ENCODE results near the gene EYS. TPM values are rescaled to one million over a fixed set of nuclear protein-coding genes. Genes with fewer than 3 reads are reported as not detected.
A peak's percentile ranks its signal among the peaks of the same experiment; 100 is the strongest.
"Not testable (repeated sequence)": the region's sequence is repeated elsewhere in the genome, so short reads cannot be mapped to it uniquely, and the experiment has no call there.

Gene EYS
- total RNA-seq, 1 experiment from 2014 or later: not detected

DNA sequence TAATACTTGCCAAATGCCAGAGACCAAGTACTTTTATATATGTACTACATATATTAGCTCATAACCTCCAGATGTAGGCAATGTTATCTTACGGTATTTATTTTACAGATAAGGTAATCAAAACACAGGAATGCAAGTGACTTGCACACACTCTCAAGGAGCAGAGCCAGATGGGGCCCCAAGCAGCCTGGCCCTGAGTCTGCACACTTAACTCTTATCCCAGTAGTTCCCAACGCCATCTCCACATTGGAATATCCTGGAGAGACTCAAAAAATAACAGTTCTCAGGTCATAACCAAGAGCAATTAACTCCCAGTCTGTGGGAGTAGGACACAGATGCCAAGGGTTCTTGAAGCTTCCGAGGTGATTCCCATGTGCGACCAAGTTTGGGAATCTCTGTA, 1672.7 kb downstream of the EYS start:
- ChIA-PET CTCF (no interaction called here), POLR2A (no interaction called here)
- Histone ChIP-seq H3K4me3 (ENCODE audit: low read depth, low read length) (no peak overlapping the region), H3K27me3 (replicated peaks; ENCODE audit: control insufficient read depth, insufficient read depth, low read length) (no peaks in the 10 kb centered on the region), H3K4me1 (peaks cover 16% of the 10 kb centered on the region), H3K9me3 (no peaks in the 10 kb centered on the region; the same call in 1 of the 2 replicates), H3K36me3 (ENCODE audit: control insufficient read depth, insufficient read depth, low read length) (no peaks in the 10 kb centered on the region)
- H3K4me3 Mint-ChIP-seq (ENCODE audit: unreplicated experiment): no peak overlapping the region
- no peaks in the 10 kb centered on the region for H3K36me3 Mint-ChIP-seq (ENCODE audit: insufficient read depth, unreplicated experiment)
- H3K9me3 Mint-ChIP-seq (ENCODE audit: unreplicated experiment): peaks cover 11% of the 10 kb centered on the region
- no peak for DNase-seq
- TF ChIP-seq, protein P1, sequence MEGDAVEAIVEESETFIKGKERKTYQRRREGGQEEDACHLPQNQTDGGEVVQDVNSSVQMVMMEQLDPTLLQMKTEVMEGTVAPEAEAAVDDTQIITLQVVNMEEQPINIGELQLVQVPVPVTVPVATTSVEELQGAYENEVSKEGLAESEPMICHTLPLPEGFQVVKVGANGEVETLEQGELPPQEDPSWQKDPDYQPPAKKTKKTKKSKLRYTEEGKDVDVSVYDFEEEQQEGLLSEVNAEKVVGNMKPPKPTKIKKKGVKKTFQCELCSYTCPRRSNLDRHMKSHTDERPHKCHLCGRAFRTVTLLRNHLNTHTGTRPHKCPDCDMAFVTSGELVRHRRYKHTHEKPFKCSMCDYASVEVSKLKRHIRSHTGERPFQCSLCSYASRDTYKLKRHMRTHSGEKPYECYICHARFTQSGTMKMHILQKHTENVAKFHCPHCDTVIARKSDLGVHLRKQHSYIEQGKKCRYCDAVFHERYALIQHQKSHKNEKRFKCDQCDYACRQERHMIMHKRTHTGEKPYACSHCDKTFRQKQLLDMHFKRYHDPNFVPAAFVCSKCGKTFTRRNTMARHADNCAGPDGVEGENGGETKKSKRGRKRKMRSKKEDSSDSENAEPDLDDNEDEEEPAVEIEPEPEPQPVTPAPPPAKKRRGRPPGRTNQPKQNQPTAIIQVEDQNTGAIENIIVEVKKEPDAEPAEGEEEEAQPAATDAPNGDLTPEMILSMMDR (IDR thresholded peaks at IDR 0.05; ENCODE audit: insufficient read depth in 1 of 2, low read depth in 1 of 2, low read length in 1 of 2, severe bottlenecking in 1 of 2, unreplicated experiment in 1 of 2): no peak
- BruUV-seq (replicated peaks): no TSS peak
- intact Hi-C loops (cut with micrococcal nuclease; ENCODE audit: unreplicated experiment): no loop called here
- H3K4me1 Mint-ChIP-seq (ENCODE audit: low read depth, unreplicated experiment): peaks cover 23% of the 10 kb centered on the region
- H3K27ac Mint-ChIP-seq (ENCODE audit: unreplicated experiment): peak overlapping the region; percentile 42
- H3K27me3 Mint-ChIP-seq (ENCODE audit: insufficient read depth, unreplicated experiment): no peaks in the 10 kb centered on the region

DNA sequence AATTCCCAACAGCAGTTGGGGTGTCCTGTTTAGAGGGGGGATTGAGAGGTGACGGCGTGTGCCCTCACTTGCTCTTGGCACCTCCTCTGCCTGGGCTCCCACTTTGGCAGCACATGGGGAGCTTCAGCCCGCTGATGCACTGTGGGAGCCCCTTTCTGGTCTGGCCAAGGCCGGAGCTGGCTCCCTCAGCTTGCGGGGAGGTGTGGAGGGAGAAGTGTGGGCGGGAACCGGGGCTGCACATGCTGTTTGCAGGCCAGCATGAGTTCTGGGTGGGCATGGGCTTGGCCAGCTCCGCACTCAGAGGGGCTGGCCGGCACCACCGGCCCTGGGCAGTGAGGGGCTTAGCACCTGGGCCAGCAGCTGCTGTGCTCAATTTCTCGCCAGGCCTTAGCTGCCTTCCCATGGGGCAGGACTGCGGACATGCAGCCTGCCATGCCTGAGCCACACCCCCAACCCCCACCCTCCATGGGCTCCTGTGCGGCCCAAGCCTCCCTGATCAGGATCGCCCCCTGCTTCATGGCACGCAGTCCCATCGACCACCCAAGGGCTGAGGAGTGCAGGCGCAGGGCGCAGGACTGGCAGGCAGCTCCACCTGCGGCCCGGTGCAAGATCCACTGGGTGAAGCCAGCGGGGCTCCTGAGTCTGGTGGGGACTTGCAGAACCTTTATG, 1675.9 kb downstream of the EYS start:
- DNase-seq; H3K27ac Mint-ChIP-seq (ENCODE audit: unreplicated experiment); H3K4me3 Mint-ChIP-seq (ENCODE audit: unreplicated experiment); H3K9me3 ChIP-seq; H3K27me3 ChIP-seq (replicated peaks; ENCODE audit: control insufficient read depth, insufficient read depth, low read length); H3K36me3 Mint-ChIP-seq (ENCODE audit: insufficient read depth, unreplicated experiment); H3K4me3 ChIP-seq (ENCODE audit: low read depth, low read length); H3K36me3 ChIP-seq (ENCODE audit: control insufficient read depth, insufficient read depth, low read length); CTCF ChIA-PET; POLR2A ChIA-PET; intact Hi-C loops (cut with micrococcal nuclease; ENCODE audit: unreplicated experiment); H3K27me3 Mint-ChIP-seq (ENCODE audit: insufficient read depth, unreplicated experiment); BruUV-seq (replicated peaks): not testable (repeated sequence)
- Mint-ChIP-seq H3K9me3 (ENCODE audit: unreplicated experiment) (peaks cover 22% of the 10 kb centered on the region), H3K4me1 (ENCODE audit: low read depth, unreplicated experiment) (peaks cover 17% of the 10 kb centered on the region)
- peaks cover 16% of the 10 kb centered on the region for H3K4me1 ChIP-seq

DNA sequence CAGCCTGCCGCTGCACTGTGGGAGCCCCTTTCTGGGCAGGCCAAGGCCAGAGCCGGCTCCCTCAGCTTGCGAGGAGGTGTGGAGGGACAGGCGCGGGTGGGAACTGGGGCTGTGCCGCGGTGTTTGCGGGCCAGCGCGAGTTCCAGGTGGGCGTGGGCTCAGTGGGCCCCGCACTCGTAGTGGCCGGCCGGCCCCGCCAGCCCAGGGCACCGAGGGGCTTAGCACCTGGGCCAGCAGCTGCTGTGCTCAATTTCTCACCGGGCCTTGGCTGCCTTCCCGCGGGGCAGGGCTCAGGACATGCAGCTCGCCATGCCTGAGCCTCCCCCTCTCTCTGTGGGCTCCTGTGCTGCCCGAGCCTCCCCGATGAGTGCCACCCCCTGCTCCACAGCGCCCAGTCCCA, 1683.3 kb downstream of the EYS start:
- CTCF ChIA-PET: no interaction called here

More for the DNA sequence above, 1683.3 kb downstream of the EYS start:
- Mint-ChIP-seq H3K27ac (ENCODE audit: unreplicated experiment) (no peak overlapping the region), H3K4me3 (ENCODE audit: unreplicated experiment) (no peak overlapping the region), H3K27me3 (ENCODE audit: insufficient read depth, unreplicated experiment) (no peaks in the 10 kb centered on the region), H3K36me3 (ENCODE audit: insufficient read depth, unreplicated experiment) (no peaks in the 10 kb centered on the region), H3K9me3 (ENCODE audit: unreplicated experiment) (peaks cover 20% of the 10 kb centered on the region), H3K4me1 (ENCODE audit: low read depth, unreplicated experiment) (no peaks in the 10 kb centered on the region)
- Histone ChIP-seq H3K27me3 (replicated peaks; ENCODE audit: control insufficient read depth, insufficient read depth, low read length) (no peaks in the 10 kb centered on the region), H3K4me3 (ENCODE audit: low read depth, low read length) (no peak overlapping the region), H3K36me3 (ENCODE audit: control insufficient read depth, insufficient read depth, low read length) (no peaks in the 10 kb centered on the region), H3K9me3 (no peaks in the 10 kb centered on the region), H3K4me1 (no peaks in the 10 kb centered on the region)
- intact Hi-C loops (cut with micrococcal nuclease; ENCODE audit: unreplicated experiment): no loop called here
- no TSS peak for BruUV-seq (replicated peaks)
- TF ChIP-seq, protein P1 (IDR thresholded peaks at IDR 0.05; ENCODE audit: insufficient read depth in 1 of 2, low read depth in 1 of 2, low read length in 1 of 2, severe bottlenecking in 1 of 2, unreplicated experiment in 1 of 2): no peak
- DNase-seq: no peak
- POLR2A ChIA-PET: no interaction called here

Data from Caco-2 (cell line).